ENCODE results near the gene NOTUM.
A peak's percentile ranks its signal among the peaks of the same experiment; 100 is the strongest.
"Not testable (repeated sequence)": the region's sequence is repeated elsewhere in the genome, so short reads cannot be mapped to it uniquely, and the experiment has no call there.

NOTUM gene

GRCh38 chr17:81923302-81924260, 37.4 kb downstream of the NOTUM start:
- DNase-seq (ENCODE audit: low spot score), result no peak

- DNase-seq (ENCODE audit: low spot score), result no peak
Measured at GRCh38 chr17:81922566-81923301, 38.3 kb downstream of the NOTUM start.

GRCh38 chr17:81921996-81922565, 38.9 kb downstream of the NOTUM start:
- DNase-seq (ENCODE audit: low spot score), result no peak

- no peak for DNase-seq (ENCODE audit: low spot score)
Measured at GRCh38 chr17:81921537-81921862, 39.5 kb downstream of the NOTUM start.

GRCh38 chr17:81920612-81921536, 40.1 kb downstream of the NOTUM start:
- DNase-seq (ENCODE audit: low spot score), result no peak

- no peak for DNase-seq (ENCODE audit: low spot score)
Measured at GRCh38 chr17:81918832-81919545, 42.0 kb downstream of the NOTUM start.

GRCh38 chr17:81918333-81918669, 42.7 kb downstream of the NOTUM start:
- DNase-seq (ENCODE audit: low spot score), result not testable (repeated sequence)

- DNase-seq (ENCODE audit: low spot score), result peak; percentile 84
Measured at GRCh38 chr17:81917565-81918332, 43.2 kb downstream of the NOTUM start, which contains the start of gene SIRT7. Gene SIRT7 (minus strand): TSS chr17:81918176. CDS start chr17:81918131, 45 bp downstream.

- no peak for DNase-seq (ENCODE audit: low spot score)
Measured at GRCh38 chr17:81916234-81917001, 44.6 kb downstream of the NOTUM start.

- no peak for DNase-seq (ENCODE audit: low spot score)
Measured at GRCh38 chr17:81915331-81915730, 45.7 kb downstream of the NOTUM start.

- DNase-seq (ENCODE audit: low spot score), result no peak
Measured at GRCh38 chr17:81914103-81914850, 46.7 kb downstream of the NOTUM start.

GRCh38 chr17:81913394-81914102, 47.4 kb downstream of the NOTUM start:
- no peak for DNase-seq (ENCODE audit: low spot score)

- DNase-seq (ENCODE audit: low spot score), result no peak
Measured at GRCh38 chr17:81912441-81913309, 48.3 kb downstream of the NOTUM start.

- no peak for DNase-seq (ENCODE audit: low spot score)
Measured at GRCh38 chr17:81911969-81912368, 49.0 kb downstream of the NOTUM start.

- DNase-seq (ENCODE audit: low spot score), result peak; percentile 93
Measured at GRCh38 chr17:81911277-81911961, 49.6 kb downstream of the NOTUM start, which contains the start of gene PCYT2. Gene PCYT2 (minus strand): TSS chr17:81911399. CDS start chr17:81911355, 44 bp downstream.

- no peak for DNase-seq (ENCODE audit: low spot score)
Measured at GRCh38 chr17:81910840-81911276, 50.1 kb downstream of the NOTUM start.
